ENCODE results near the gene VIP.

DNA sequence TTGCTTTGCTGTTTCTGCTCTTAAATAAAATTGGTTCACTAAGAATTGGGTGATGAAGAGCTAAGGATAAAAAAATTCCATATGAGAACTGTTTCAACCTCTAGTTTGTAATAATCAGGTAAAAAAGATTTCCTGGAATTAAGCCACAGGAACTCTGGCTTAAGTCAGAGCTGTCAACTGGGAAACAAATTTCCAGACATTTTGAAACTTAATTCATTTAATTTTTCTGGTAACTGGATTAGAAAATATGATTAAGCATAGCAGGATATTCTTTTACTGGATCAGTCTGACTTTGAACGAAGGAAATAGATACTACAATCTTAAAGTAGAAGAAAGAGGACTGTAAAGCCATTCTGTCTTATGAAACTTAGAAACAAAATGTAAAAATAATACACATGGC, 1.3 kb upstream of the VIP start:
- TF ChIP-seq RAD21 (IDR thresholded peaks at IDR 0.05; ENCODE audit: low read length): peak; percentile 31; the same call in 1 of the 2 replicates
- no peak for TF ChIP-seq JUND (IDR thresholded peaks at IDR 0.05)
- TF ChIP-seq TAF1 (IDR thresholded peaks at IDR 0.05; ENCODE audit: borderline replicate concordance, low read depth, low read length): no peak
